Parathyroid adenoma (tissue), 2 donors: ENCODE measurements around the gene ZNF454.

Experiments used
- H2AFZ ChIP-seq: fragments of 300-600 bp; sonication (generic); one replicate; pipeline ENCODE4 v1.7.0; 2017; ENCODE audit warnings: antibody characterized with exemption, mild to moderate bottlenecking
- H3K27ac ChIP-seq: fragments of 300-600 bp; sonication (generic); one replicate; pipeline ENCODE4 v1.7.0; 2017
- H3K27me3 ChIP-seq: fragments of 300-600 bp; sonication (generic); one replicate; pipeline ENCODE4 v1.7.0; 2017; ENCODE audit warnings: low read length; ENCODE audit not compliant: control insufficient read depth, insufficient read depth
- H3K36me3 ChIP-seq: fragments of 300-600 bp; sonication (generic); one replicate; pipeline ENCODE4 v1.7.0; 2017; ENCODE audit warnings: low read length; ENCODE audit not compliant: control insufficient read depth, insufficient read depth
- H3K4me1 ChIP-seq: fragments of 300-600 bp; sonication (generic); one replicate; pipeline ENCODE4 v1.7.0; 2017; ENCODE audit warnings: control low read depth
- H3K4me2 ChIP-seq: fragments of 300-600 bp; sonication (generic); one replicate; pipeline ENCODE4 v1.7.0; 2017; ENCODE audit warnings: low read length
- H3K4me3 ChIP-seq: fragments of 300-600 bp; sonication (generic); one replicate; pipeline ENCODE4 v1.7.0; 2017; ENCODE audit warnings: low read depth, low read length
- H3K79me2 ChIP-seq: fragments of 300-600 bp; sonication (generic); one replicate; pipeline ENCODE4 v1.7.0; 2017; ENCODE audit warnings: control low read depth
- H3K9ac ChIP-seq: fragments of 300-600 bp; sonication (generic); one replicate; pipeline ENCODE4 v1.7.0; 2017; ENCODE audit warnings: mild to moderate bottlenecking
- H3K9me3 ChIP-seq: fragments of 300-600 bp; sonication (generic); one replicate; pipeline ENCODE4 v1.7.0; 2017; ENCODE audit warnings: low read length; ENCODE audit not compliant: control insufficient read depth
- CTCF ChIP-seq: fragments of 300-600 bp; sonication (generic); IDR thresholded peaks from one replicate; pipeline ENCODE4 v1.7.0; 2017; ENCODE audit warnings: antibody characterized with exemption, mild to moderate bottlenecking
- donor health status: primary hyperparathyroidism.

Gene ZNF454

GRCh38 chr5:178988436-178989220, 47.6 kb downstream of the ZNF454 start:
- Histone ChIP-seq H3K9me3 (no peaks in the 10 kb centered on the region), H2AFZ (no peak overlapping the region), H3K4me3 (no peak overlapping the region), H3K4me2 (no peak overlapping the region), H3K79me2 (no peaks in the 10 kb centered on the region), H3K9ac (no peak overlapping the region), H3K27ac (no peak overlapping the region), H3K4me1 (no peaks in the 10 kb centered on the region), H3K36me3 (no peaks in the 10 kb centered on the region), H3K27me3 (no peaks in the 10 kb centered on the region)
- no peak for TF ChIP-seq CTCF

DNA sequence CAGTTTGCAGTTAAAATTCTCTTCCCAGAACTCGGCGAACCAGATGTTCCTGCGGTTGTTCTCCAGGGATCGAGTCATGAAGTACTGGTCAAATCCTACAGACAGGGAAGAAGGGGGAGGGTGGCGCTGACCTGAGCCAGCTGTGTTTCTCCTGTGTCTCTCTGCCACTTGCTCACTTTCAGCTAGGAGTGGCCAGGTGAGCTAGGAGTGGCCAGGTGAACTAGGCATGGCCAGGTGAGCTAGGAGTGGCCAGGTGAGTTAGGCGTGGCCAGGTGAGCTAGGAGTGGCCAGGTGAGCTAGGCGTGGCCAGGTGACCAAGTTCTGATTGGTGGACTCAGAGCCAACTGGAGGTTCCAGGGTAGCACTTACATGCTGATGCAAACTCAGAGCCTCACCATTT, 48.3 kb downstream of the ZNF454 start:
- Histone ChIP-seq H3K27ac (no peak overlapping the region), H3K4me1 (no peaks in the 10 kb centered on the region), H3K79me2 (no peaks in the 10 kb centered on the region), H3K9ac (no peak overlapping the region), H3K27me3 (no peaks in the 10 kb centered on the region), H3K4me3 (no peak overlapping the region), H2AFZ (no peak overlapping the region), H3K36me3 (no peaks in the 10 kb centered on the region), H3K4me2 (no peak overlapping the region), H3K9me3 (no peaks in the 10 kb centered on the region)
- TF ChIP-seq CTCF: no peak

- Histone ChIP-seq H3K4me1 (no peaks in the 10 kb centered on the region), H3K9me3 (no peaks in the 10 kb centered on the region)
Measured at GRCh38 chr5:178990491-178990890, 49.5 kb downstream of the ZNF454 start.

DNA sequence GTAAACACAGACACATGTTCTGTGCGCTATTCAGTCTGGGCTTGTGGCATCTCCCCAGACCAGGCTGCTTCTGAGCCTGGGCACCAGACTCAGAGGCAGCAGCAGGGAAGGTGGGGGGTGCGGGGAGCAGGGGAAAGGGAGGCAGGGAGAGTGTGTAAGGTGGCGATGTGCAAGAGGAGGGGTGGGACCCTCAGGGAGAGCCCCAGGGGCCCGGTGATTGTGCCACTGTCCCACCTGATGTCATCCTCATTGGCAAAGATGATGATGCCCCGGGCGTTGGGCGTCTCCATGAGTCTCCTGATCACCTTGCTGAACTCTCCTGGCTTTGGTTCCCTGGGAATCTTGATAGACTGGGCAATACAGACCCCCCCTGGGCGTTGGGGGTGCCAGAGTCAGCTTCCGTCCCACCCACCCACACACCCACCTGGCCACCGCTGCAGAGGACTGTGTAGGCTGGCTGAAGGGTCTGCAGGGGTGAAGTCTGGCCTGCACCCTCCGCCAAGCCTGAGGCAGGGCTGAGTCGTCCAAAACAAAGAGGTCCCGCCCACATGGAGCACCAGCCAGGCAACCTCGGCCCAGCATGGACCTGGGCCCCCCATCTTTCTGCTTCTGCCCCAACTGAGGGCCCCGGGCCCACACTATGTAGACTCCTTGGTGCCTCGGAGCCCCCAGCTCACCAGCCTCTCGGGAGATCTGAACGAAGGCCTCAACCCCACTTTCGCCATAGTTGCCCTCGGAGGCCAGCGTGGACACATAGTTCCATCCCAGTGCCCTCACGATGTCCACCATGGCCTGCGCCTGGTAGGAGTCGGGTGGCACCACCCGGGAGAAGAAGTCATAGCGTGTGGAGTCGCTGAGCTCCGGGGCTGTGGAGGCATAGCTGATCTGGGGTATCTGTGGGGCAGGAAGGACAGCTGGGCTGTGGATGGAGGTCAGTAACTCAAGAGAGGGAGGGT, 50.5 kb downstream of the ZNF454 start:
- Histone ChIP-seq H3K4me2 (no peak overlapping the region), H3K79me2 (no peaks in the 10 kb centered on the region), H3K27ac (no peak overlapping the region), H3K9ac (no peak overlapping the region), H3K4me1 (no peaks in the 10 kb centered on the region), H3K4me3 (no peak overlapping the region), H3K36me3 (no peaks in the 10 kb centered on the region), H2AFZ (no peak overlapping the region), H3K27me3 (no peaks in the 10 kb centered on the region), H3K9me3 (no peaks in the 10 kb centered on the region)
- no peak for TF ChIP-seq CTCF

More at GRCh38 chr5:178990491-178990890, 49.5 kb downstream of the ZNF454 start:
- H3K4me3 ChIP-seq: no peak overlapping the region
- no peak overlapping the region for H2AFZ ChIP-seq
- H3K9ac ChIP-seq: no peak overlapping the region
- H3K36me3 ChIP-seq: no peaks in the 10 kb centered on the region
- H3K27me3 ChIP-seq: no peaks in the 10 kb centered on the region
- TF ChIP-seq CTCF: no peak
- no peak overlapping the region for H3K4me2 ChIP-seq
- no peak overlapping the region for H3K27ac ChIP-seq
- H3K79me2 ChIP-seq: no peaks in the 10 kb centered on the region
